A549 (cell line): ENCODE results near the gene ATP11A. TPM values are rescaled to one million over a fixed set of nuclear protein-coding genes. Genes with fewer than 3 reads are reported as not detected.
A peak's percentile ranks its signal among the peaks of the same experiment; 100 is the strongest.

ENCODE experiments used
- ATAC-seq, 2 experiments: fragments of 200-7000 bp in 1 of 2; fragments of >200 bp in 1 of 2; cut with Nextera tagmentation in 1 of 2; cut with Tn5 transposase in 1 of 2; 3 replicates each; pipeline versions ENCODE4 v1.8.0 to v1.9.1; 2018 to 2020; ENCODE audit warnings: mild to moderate bottlenecking in 1 of 2, moderate library complexity in 1 of 2
- CTCF ChIA-PET: fragments of 300-600 bp; sonication (Branson Sonifier 250); formaldehyde crosslinking; extraction: SDS; loops from one replicate; lab custom pipeline; 2021; ENCODE audit warnings: antibody characterized with exemption, inconsistent platforms; lab: Yijun Ruan, JAX
- POLR2A ChIA-PET: fragments of 350-600 bp; formaldehyde crosslinking; extraction: SDS; loops from one replicate; lab custom pipeline; 2021; ENCODE audit warnings: antibody characterized with exemption, inconsistent platforms; lab: Yijun Ruan, JAX
- DNase-seq, 2 experiments: peaks; one replicate each; pipeline versions ENCODE4 v3.0.0 to v3.0.0-alpha.2; 2011 to 2016; ENCODE audit warnings: low read depth in 1 of 2, low spot score in 1 of 2
- FAIRE-seq: peaks from 2 replicates; lab custom pipeline; 2011; peaks lifted over from hg19 to GRCh38; lab: Jason Lieb, UNC
- H3K27ac ChIP-seq, 2 experiments: fragments of >200 bp; sonication (Bioruptor Twin); formaldehyde crosslinking; 3 replicates each; pipeline ENCODE4 v1.5.1; 2016 to 2017
- H3K4me1 ChIP-seq: fragments of >200 bp; sonication (Bioruptor Twin); formaldehyde crosslinking; 3 replicates; pipeline ENCODE4 v1.6.1; 2016
- H3K4me2 ChIP-seq: fragments of >200 bp; sonication (Bioruptor Twin); formaldehyde crosslinking; 3 replicates; pipeline ENCODE4 v1.6.1; 2016
- H3K4me3 ChIP-seq: fragments of >200 bp; sonication (Bioruptor Twin); formaldehyde crosslinking; 3 replicates; pipeline ENCODE4 v1.5.1; 2016
- H3K9me3 ChIP-seq: fragments of >200 bp; sonication (Bioruptor Twin); formaldehyde crosslinking; 3 replicates; pipeline ENCODE4 v1.6.1; 2016
- CBX2 ChIP-seq: fragments of 200-600 bp; sonication (generic); IDR thresholded peaks from 2 replicates; pipeline ENCODE4 v1.6.1; 2016; ENCODE audit warnings: low read depth, mild to moderate bottlenecking, borderline replicate concordance
- CEBPB ChIP-seq, 2 experiments: fragments of >200 bp in 1 of 2; sonication (Bioruptor Twin) in 1 of 2; formaldehyde crosslinking in 1 of 2; IDR thresholded peaks; 2 replicates each; pipeline ENCODE4 v1.6.1; 2012 to 2016
- CHD4 ChIP-seq: fragments of 200-600 bp; sonication (generic); IDR thresholded peaks from 2 replicates; pipeline ENCODE4 v1.6.1; 2016; ENCODE audit warnings: antibody characterized with exemption, mild to moderate bottlenecking, borderline replicate concordance
- EHMT2 ChIP-seq: fragments of 200-600 bp; sonication (generic); IDR thresholded peaks from 2 replicates; pipeline ENCODE4 v1.6.1; 2016; ENCODE audit warnings: antibody characterized with exemption, low read depth, mild to moderate bottlenecking, moderate library complexity
- ESRRA ChIP-seq: fragments of 150-350 bp; IDR thresholded peaks from 2 replicates; pipeline ENCODE4 v1.6.1; 2014; ENCODE audit warnings: mild to moderate bottlenecking, low read length, borderline replicate concordance
- FOSB ChIP-seq: fragments of 250-450 bp; sonication (Bioruptor Pico); IDR thresholded peaks from 2 replicates; pipeline ENCODE4 v1.5.0; 2020; ENCODE audit warnings: mild to moderate bottlenecking, moderate library complexity
- HOXB5 ChIP-seq: fragments of 250-450 bp; sonication (Bioruptor Pico); IDR thresholded peaks from 2 replicates; pipeline ENCODE4 v1.5.0; 2020; ENCODE audit warnings: mild to moderate bottlenecking, moderate library complexity
- MAFK ChIP-seq: fragments of 450-650 bp; IDR thresholded peaks from 2 replicates; pipeline ENCODE4 v1.6.1; 2014; ENCODE audit not compliant: partially characterized antibody
- MYC ChIP-seq: IDR thresholded peaks from 2 replicates; pipeline ENCODE4 v1.6.1; 2012; ENCODE audit warnings: mild to moderate bottlenecking, inconsistent platforms, low read length, improper control_type of control experiment, borderline replicate concordance
- NR3C1 ChIP-seq: fragments of >200 bp; sonication (Bioruptor Twin); formaldehyde crosslinking; IDR thresholded peaks from 3 replicates; pipeline ENCODE4 v1.6.1; 2017
- POLR2A ChIP-seq: IDR thresholded peaks from 2 replicates; pipeline ENCODE4 v1.6.1; 2012; ENCODE audit warnings: mild to moderate bottlenecking, low read length
- RAD21 ChIP-seq, 2 experiments: fragments of >200 bp in 1 of 2; sonication (Bioruptor Twin) in 1 of 2; formaldehyde crosslinking in 1 of 2; IDR thresholded peaks in 1 of 2; conservative IDR thresholded peaks in 1 of 2; 2 replicates in 1 of 2; 3 replicates in 1 of 2; pipeline ENCODE4 v1.6.1; 2012 to 2018; ENCODE audit warnings: inconsistent platforms in 1 of 2
- RARB ChIP-seq: fragments of 250-450 bp; sonication (Bioruptor Pico); IDR thresholded peaks from 2 replicates; pipeline ENCODE4 v1.8.0; 2021; ENCODE audit warnings: mild to moderate bottlenecking, moderate library complexity
- RCOR1 ChIP-seq: fragments of 150-350 bp; IDR thresholded peaks from 2 replicates; pipeline ENCODE4 v1.6.1; 2014; ENCODE audit warnings: antibody characterized with exemption, low read length, low read depth
- SMC3 ChIP-seq: fragments of >200 bp; sonication (Bioruptor Twin); formaldehyde crosslinking; IDR thresholded peaks from 3 replicates; pipeline ENCODE4 v1.6.1; 2018; ENCODE audit warnings: inconsistent platforms
- TP53 ChIP-seq: fragments of 250-450 bp; sonication (Bioruptor Pico); IDR thresholded peaks from 2 replicates; pipeline ENCODE4 v1.5.0; 2021; ENCODE audit warnings: mild to moderate bottlenecking, moderate library complexity
- ZC3H11A ChIP-seq: fragments of 450-650 bp; IDR thresholded peaks from 2 replicates; pipeline ENCODE4 v1.6.1; 2014; ENCODE audit warnings: antibody characterized with exemption, mild to moderate bottlenecking
- WGBS: methylation state at CpG from one replicate; pipeline ENCODE4 v1.1.6; 2017; ENCODE audit errors: missing lambda C conversion rate; 5-methylcytosine and 5-hydroxymethylcytosine counted together
- polyA plus RNA-seq, 4 experiments: library from polyadenylated mRNA; depleted of rRNA in 3 of 4; stranded (reverse); fragments of >200 nt; fragmentation: RNase III in 1 of 4; extraction: RNeasy Plus Mini Kit Qiagen cat#74134 plus additional on column Dnase treatment in 1 of 4; gene quantifications; 2 replicates in 3 of 4; 3 replicates in 1 of 4; pipeline ENCODE4 v1.2.3, GENCODE V29; 2011 to 2017
- TF ChIP-seq, protein P1 (sequence below): fragments of >200 bp; sonication (Bioruptor Twin); formaldehyde crosslinking; IDR thresholded peaks from 2 replicates; pipeline ENCODE4 v1.6.1; 2016
- TF ChIP-seq, protein P2 (sequence below): fragments of 200-600 bp; sonication (generic); IDR thresholded peaks from 2 replicates; pipeline ENCODE4 v1.6.1; 2016; ENCODE audit warnings: antibody characterized with exemption, mild to moderate bottlenecking, moderate library complexity
- TF ChIP-seq, protein P3 (sequence below): fragments of >200 bp; sonication (Bioruptor Twin); formaldehyde crosslinking; IDR thresholded peaks from 3 replicates; pipeline ENCODE4 v1.5.1; 2016
- TF ChIP-seq, protein P4 (sequence below): fragments of 450-650 bp; IDR thresholded peaks from 2 replicates; pipeline ENCODE4 v1.6.1; 2014; ENCODE audit warnings: antibody characterized with exemption

The ATP11A gene
- polyA plus RNA-seq, 2 of the 4 experiments (the other 2 are of a cell fraction): 4.1 to 8.0 TPM

DNA sequence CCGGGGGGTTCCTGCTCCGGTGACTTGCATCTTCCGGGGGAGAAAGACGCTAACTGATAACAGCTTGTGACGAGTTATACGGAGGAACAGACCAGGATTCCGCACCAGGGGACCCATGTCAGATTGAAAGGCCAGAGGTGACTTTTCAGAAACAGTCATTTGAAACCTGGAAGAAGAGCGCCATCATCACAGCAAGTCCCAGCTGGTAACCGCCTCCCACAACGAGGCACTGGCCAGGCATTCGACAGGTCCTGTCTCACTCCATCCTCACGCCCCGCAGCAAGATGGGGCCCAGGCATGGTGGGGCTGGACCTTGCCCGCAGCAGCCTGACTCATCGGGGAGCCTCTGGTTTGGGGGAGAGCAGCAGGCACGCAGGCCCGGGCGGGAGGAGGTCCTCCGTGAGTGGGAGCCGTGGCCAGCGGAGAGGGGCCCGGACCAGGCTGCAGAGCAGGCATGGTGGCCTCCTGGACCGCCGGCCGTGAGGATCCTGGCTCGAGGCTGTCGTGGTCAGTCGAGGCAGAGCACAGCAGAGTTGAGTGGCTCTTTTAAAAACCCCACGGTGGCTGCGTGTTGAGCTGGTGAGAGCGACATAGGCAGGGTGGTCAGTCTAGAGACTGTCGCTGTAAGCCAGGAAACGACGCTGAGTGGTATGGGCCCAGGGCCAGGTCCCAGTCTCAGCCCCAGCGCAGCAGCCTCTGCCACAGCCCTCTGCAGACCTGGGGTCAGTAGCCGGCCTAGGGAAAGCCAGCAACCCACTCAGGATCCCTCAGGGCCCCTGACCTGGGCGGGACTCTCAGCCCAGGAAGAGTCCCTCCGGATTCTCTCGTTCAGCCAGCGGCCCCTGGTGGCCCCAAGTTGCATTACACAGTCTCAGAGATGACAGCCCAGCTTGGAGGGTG is 184.3 kb downstream of the ATP11A start:
- H3K4me3 ChIP-seq: no peak overlapping the region
- H3K9me3 ChIP-seq: no peaks in the 10 kb centered on the region
- no peaks in the 10 kb centered on the region for H3K4me1 ChIP-seq
- 83% methylated on average over 15 of the region's 40 CpGs for WGBS
- no peak overlapping the region for H3K4me2 ChIP-seq
- ATAC-seq: peak; percentile 94 to 98
- DNase-seq: peak; percentile 52 to 67
- no peak for FAIRE-seq
- POLR2A ChIA-PET: no interaction called here
- TF ChIP-seq ESRRA (no peak), RCOR1 (no peak), RAD21 (conservative IDR thresholded peaks at IDR 0.05 in 1 of 2, IDR thresholded peaks at IDR 0.05 in 1 of 2) (peak; percentile 76 to 79), CHD4 (no peak), NR3C1 (no peak), ZC3H11A (no peak), CBX2 (no peak), POLR2A (no peak), TP53 (CRISPR knock-in tag) (no peak), EHMT2 (no peak), HOXB5 (CRISPR knock-in tag) (no peak), MAFK (no peak), CEBPB (IDR thresholded peaks at IDR 0.05) (no peak), FOSB (CRISPR knock-in tag) (no peak), RARB (no peak), SMC3 (peak; percentile 56), MYC (no peak)
- TF ChIP-seq, protein P1, sequence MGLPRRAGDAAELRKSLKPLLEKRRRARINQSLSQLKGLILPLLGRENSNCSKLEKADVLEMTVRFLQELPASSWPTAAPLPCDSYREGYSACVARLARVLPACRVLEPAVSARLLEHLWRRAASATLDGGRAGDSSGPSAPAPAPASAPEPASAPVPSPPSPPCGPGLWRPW: no peak
- TF ChIP-seq, protein P2, sequence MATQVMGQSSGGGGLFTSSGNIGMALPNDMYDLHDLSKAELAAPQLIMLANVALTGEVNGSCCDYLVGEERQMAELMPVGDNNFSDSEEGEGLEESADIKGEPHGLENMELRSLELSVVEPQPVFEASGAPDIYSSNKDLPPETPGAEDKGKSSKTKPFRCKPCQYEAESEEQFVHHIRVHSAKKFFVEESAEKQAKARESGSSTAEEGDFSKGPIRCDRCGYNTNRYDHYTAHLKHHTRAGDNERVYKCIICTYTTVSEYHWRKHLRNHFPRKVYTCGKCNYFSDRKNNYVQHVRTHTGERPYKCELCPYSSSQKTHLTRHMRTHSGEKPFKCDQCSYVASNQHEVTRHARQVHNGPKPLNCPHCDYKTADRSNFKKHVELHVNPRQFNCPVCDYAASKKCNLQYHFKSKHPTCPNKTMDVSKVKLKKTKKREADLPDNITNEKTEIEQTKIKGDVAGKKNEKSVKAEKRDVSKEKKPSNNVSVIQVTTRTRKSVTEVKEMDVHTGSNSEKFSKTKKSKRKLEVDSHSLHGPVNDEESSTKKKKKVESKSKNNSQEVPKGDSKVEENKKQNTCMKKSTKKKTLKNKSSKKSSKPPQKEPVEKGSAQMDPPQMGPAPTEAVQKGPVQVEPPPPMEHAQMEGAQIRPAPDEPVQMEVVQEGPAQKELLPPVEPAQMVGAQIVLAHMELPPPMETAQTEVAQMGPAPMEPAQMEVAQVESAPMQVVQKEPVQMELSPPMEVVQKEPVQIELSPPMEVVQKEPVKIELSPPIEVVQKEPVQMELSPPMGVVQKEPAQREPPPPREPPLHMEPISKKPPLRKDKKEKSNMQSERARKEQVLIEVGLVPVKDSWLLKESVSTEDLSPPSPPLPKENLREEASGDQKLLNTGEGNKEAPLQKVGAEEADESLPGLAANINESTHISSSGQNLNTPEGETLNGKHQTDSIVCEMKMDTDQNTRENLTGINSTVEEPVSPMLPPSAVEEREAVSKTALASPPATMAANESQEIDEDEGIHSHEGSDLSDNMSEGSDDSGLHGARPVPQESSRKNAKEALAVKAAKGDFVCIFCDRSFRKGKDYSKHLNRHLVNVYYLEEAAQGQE: no peak
- TF ChIP-seq, protein P3, sequence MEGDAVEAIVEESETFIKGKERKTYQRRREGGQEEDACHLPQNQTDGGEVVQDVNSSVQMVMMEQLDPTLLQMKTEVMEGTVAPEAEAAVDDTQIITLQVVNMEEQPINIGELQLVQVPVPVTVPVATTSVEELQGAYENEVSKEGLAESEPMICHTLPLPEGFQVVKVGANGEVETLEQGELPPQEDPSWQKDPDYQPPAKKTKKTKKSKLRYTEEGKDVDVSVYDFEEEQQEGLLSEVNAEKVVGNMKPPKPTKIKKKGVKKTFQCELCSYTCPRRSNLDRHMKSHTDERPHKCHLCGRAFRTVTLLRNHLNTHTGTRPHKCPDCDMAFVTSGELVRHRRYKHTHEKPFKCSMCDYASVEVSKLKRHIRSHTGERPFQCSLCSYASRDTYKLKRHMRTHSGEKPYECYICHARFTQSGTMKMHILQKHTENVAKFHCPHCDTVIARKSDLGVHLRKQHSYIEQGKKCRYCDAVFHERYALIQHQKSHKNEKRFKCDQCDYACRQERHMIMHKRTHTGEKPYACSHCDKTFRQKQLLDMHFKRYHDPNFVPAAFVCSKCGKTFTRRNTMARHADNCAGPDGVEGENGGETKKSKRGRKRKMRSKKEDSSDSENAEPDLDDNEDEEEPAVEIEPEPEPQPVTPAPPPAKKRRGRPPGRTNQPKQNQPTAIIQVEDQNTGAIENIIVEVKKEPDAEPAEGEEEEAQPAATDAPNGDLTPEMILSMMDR: peak; percentile 68
- TF ChIP-seq, protein P4, sequence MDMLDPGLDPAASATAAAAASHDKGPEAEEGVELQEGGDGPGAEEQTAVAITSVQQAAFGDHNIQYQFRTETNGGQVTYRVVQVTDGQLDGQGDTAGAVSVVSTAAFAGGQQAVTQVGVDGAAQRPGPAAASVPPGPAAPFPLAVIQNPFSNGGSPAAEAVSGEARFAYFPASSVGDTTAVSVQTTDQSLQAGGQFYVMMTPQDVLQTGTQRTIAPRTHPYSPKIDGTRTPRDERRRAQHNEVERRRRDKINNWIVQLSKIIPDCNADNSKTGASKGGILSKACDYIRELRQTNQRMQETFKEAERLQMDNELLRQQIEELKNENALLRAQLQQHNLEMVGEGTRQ: no peak
- H3K27ac ChIP-seq: no peak overlapping the region
- CTCF ChIA-PET: interaction anchor here (0.6 to 2.6 kb wide), 30 partner anchors 7 to 1400 kb away, joined by 3 to 27 read pairs (median 4); no protein-coding TSS in a partner anchor
